ENCODE data around the gene CST2.
"Not testable (repeated sequence)": the region's sequence is repeated elsewhere in the genome, so short reads cannot be mapped to it uniquely, and the experiment has no call there.

CST2 gene, protein sequence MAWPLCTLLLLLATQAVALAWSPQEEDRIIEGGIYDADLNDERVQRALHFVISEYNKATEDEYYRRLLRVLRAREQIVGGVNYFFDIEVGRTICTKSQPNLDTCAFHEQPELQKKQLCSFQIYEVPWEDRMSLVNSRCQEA

DNA sequence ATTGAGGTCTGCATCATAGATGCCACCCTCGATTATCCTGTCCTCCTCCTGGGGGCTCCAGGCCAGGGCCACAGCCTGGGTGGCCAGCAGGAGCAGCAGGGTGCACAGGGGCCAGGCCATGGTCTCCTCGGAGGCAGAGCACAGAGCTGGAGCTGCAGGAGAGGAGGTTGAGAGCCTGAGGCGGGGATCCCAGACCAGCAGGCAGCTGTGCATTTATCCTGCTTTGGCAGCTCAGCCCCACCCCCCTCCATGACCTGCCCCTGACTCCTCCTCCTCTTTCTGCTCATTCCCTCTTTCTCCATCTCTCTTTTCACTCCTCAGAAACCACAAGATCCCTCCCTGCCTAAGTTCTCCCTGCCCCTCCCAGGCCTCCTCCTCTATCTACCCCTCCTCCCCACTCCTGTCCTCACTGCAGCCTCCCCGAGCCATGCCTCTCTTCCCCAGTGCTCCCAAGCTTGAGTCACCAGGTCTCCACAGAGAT is at the start of gene CST2:
TSS of gene CST2 (minus strand) at position 189 of the 481 bp plus-strand sequence. CDS start at position 120, 69 bp downstream.
- in situ Hi-C loops (cut with HindIII; ENCODE audit: low sequenced_read_pairs), result no loop called here

DNA sequence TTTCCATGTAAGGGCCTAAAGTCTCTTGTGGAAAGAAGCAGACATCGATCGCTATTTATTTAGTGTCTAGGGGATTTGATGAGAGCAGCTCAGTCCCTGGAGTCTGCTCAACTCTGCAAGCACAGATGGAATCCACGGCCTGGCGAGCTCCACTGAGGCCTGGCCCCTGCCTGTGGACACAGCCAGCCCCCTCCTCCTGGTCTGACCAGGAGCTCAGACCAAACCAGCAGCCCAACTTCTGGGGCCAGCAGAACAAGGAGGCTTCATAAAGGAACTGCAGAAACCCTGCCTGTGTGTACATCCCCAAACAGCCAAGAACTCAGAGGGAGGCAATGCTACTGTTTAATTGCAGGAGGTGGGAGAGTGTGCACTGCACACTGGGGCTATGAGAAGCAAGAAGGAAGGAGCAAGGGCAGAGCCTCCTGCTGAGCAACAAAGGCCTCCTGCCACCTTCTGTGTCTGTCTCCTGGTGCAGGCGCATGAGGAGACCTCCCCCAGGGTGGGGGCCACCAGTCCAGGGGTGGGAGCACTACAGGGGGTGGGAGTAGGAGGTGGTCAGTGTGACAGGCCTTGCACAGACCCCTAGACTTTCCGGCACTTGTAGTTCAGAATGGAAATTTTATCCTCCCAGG is 49.2 kb upstream of the CST2 start:
- in situ Hi-C loops (cut with HindIII; ENCODE audit: low sequenced_read_pairs), result no loop called here

DNA sequence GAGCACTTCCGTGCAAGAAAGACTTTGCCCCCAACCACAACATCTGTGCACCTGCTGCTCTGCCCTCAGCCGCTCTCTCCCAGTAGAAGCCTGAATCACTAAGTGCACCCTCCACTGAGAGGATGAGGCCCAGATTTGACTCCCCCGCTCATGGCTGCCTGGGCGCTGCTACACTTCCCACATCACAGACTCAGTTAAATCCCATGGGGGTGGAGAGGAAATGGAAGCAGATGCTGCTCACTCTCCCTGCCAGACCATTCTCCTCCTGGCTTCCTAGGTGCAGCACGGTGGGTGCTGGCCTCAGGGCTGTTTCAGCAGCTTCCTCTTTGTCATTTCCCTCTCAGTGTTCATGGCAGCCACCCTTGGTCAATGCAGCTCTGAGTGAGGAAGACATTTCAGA is 48.2 kb upstream of the CST2 start:
- in situ Hi-C loops (cut with HindIII; ENCODE audit: low sequenced_read_pairs), result no loop called here

DNA sequence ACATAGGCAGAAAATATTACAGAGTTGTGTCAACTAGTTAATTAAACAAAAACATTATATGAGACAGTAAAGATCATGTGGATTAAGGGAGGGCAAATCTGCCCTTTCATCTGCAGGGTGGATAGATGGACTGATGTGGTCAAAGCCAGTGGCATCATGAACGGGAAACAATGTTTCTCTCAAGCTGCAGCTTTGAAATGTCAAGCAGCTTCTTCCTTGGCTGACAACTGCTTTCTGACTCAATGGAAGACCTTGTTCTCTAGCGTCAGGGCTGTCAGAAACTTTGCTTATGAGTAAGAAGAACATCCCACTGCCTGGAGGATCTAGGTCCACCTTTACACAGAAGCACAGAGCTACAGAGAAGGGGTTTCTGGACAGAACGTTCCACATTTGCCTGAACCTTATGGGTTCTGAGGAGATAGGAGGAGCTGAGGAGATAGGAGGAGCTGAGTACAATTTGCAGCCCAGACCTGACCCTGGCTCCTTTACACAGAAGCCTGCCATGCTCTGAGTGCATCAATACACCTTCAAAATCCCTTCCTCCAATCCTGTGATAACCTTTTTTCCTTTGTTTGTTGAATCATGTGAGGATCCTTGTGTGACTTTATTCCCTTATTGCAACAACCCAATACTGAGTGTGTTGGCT is 47.0 kb upstream of the CST2 start:
- in situ Hi-C loops (cut with HindIII; ENCODE audit: low sequenced_read_pairs), result no loop called here

DNA sequence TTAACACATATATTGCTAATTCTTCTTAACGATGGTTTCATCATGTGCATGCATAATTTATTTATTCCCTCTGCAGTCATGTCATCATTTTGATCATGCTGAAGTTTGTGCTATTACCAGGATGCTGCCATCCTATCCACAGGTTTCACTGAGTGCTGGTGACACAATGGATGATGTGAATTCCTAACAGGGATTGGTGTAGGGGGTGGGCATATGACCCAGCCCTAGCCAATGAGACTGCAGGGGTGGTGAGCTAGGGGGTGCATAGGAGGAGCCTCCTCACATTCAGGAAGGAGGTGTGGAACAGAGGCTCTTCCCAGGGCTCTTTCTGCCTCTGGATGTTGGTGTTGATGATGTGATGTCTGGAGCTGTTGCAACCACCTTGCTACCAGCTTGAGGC is 45.5 kb upstream of the CST2 start:
- in situ Hi-C loops (cut with HindIII; ENCODE audit: low sequenced_read_pairs), result no loop called here

DNA sequence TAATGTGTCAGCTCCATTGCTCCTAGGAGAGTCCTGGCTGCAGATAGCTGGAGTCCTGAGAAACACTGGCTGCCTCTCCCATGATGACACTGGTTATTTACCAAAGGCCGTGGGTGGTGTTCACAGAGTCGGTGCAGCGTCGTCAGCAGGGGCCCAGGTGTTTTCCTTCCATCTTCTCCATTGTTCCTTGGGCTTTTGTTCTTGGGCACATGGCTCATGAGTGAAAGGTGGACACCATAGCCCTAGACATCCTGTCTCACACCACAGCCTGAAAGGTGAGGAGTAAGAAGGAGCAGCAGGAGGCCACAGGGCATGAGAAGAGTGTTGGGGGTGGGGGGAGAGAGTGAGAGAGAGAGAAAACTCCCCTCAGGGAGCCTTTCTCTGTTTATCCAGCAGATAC is 43.9 kb upstream of the CST2 start:
- in situ Hi-C loops (cut with HindIII; ENCODE audit: low sequenced_read_pairs), result no loop called here

DNA sequence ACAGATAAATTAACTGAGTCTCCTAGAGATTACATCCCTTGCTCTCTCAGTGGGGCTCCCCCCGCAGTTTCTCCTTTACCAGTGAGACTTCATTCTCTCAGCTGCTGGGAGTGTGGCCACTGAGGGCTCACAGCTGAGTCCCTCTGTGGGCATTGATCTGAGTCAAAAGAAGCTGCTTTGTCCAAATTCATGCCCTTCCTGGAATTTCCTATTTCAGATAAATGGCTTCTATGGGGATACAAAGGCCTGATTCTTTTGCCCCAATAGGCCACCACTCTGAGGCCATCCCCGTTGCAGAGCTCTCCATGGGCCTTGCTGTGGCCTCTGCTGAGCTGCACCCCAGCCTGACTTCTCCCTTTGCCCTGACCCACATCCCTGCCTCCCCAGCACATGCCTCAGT is 43.0 kb upstream of the CST2 start:
- in situ Hi-C loops (cut with HindIII; ENCODE audit: low sequenced_read_pairs), result no loop called here

DNA sequence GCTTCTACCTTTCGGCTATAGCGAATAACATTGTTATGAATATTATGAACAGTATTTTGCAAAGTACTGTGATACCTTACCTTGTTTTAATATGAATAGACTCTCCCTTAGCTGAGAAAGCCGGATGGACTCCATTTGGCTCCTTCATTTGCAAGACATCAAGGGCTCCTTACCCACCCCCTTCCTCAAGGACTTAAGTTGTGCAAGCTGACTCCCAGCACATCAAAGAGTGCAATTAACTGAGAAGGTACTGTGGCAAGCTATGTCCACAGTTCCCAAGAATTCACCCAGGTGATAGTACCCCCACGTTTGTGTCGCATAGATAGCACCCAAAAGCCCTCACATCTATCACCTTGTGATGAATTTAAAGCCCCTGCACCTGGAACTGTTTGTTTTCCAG is 41.8 kb upstream of the CST2 start:
- in situ Hi-C loops (cut with HindIII; ENCODE audit: low sequenced_read_pairs), result no loop called here

DNA sequence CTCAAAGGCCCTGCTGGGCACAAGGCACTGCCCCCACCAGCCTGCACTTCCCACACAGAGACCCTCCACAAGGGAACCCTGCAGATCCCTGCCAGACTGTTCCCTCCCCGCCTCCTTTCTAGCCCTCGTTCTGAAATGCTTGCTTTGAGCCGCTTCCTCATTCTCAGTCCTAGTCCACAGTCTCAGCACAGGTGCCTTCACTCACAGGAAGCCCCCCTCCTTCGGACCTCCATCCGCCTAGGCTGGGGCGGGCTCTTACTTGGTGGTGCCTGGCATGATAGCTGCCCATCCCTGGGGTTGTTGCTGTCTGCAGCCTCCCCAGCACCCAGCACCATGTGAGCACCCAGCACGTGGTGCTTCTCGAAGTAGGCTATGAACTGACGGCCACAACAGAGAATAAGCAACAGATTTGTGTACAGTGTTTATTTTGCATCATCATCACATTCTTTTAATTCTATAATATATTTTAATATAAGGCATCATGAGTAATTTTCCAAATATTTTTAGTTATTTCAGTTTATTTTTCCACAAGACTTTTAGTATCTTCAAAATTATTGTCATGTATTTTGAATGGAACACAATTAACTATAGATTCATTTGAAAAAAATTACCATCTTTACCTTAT is 40.7 kb upstream of the CST2 start:
- in situ Hi-C loops (cut with HindIII; ENCODE audit: low sequenced_read_pairs), result no loop called here

DNA sequence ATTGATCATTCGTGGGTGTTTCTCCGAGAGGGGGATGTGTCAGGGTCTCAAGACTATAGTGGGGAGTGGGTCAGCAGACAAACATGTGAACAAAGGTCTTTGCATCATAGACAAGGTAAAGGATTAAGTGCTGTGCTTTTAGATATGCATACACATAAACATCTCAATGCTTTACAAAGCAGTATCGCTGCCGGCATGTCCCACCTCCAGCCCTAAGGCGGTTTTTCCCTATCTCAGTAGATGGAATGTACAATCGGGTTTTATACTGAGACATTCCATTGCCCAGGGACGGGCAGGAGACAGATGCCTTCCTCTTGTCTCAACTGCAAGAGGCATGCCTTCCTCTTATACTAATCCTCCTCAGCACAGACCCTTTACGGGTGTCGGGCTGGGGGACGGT is 34.2 kb upstream of the CST2 start:
- in situ Hi-C loops (cut with HindIII; ENCODE audit: low sequenced_read_pairs), result not testable (repeated sequence)

DNA sequence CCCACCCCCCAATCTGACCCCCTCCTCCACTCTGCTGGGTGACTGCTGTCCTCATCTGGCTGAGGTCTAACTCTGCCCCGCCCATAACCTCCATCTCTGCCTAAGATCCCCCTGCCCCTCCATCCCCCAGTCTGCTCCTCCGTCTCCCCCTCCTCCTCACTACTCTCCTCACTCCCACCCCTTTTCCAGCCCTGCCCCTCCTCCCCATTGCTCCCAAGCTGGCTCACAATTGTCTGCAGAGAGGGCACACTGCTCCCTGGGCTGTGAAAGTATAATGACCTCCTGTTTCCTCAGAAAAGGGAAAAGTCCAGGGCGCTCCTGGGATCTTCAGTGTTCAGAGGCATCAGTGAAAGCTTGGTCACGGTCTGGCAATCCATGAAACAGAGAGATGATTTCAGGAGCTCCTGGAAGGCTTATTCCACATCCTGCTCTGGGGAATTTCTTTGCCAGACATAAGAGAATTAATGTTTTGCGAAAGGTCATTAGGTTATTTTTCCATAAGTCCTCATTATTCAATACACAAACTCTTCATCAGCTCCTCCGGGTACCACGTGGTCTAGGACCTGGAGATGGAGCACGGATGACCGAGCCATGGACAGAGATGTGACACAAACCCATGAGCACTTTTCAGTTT is 31.6 kb upstream of the CST2 start:
- in situ Hi-C loops (cut with HindIII; ENCODE audit: low sequenced_read_pairs), result no loop called here

DNA sequence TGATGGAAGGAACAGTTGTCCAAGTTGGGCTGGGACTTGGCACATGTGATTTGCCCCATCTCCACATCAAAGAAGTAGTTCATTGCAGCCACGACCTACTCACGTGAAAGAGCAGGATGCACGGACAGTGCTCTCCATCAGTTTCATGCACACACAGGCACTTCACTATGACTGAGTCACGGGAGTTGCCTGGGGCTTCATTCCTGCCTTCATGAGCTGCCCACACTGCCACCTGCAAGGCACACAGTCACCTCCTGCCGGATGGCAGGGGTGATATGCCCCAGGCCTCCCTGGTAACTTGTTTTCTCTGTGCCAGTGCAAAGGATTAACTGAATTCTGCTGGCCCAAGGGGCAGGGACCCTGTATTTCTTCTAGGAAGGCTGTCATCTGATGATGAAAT is 30.2 kb upstream of the CST2 start:
- in situ Hi-C loops (cut with HindIII; ENCODE audit: low sequenced_read_pairs), result no loop called here

DNA sequence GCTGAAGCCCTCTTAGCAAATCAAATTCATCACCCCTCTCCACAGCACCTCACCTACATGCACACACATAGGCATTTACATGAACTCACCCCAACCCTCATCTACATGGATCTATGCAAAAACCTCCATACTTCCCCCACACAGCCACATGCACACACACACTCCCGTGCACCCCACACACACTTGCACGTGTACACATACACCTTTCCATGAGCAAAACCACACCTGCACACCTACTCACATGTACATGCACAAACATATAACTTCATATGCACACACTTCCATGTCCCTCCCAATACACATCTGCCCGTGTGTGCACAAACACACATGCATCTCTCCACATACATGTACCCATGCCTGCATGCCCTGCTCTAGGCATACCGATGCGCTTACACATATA is 29.7 kb upstream of the CST2 start:
- in situ Hi-C loops (cut with HindIII; ENCODE audit: low sequenced_read_pairs), result no loop called here

DNA sequence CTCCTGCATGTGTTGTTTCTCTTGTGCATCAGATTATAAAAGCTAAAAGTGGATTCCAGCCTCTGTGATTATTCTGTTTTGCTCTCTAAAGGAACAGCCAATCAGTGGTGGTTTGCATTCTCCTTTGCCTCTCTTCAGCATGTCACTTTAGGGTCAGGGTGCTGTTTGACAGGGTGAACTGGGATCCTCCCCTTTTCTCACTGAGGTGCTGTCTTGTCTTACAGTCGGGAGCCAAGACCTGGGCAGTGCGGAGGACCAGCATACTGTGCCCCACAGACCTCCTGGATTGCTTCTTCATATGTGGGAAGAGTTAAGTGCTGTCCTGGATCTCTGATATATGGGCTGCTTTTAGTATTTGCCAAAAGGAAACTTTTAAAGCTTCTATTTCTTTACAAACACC is 15.2 kb upstream of the CST2 start:
- in situ Hi-C loops (cut with HindIII; ENCODE audit: low sequenced_read_pairs), result no loop called here

DNA sequence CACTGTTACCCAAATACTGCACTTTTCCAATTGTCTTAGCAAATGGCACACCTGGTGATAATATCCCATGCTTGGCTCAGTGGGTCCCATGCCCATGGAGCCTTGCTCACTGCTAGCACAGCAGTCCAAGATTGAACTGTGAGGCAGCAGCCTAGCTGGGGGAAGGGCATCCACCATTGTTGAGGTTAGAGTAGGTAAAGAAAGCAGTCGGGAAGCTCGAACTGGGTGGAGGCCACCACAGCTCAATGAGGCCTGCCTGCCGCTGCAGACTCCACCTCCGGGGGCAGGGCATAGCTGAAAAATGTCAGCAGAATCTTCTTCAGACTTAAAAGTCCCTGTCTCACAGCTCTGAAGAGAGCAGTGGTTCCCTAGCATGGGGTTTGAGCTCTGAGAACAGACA is 9.2 kb upstream of the CST2 start:
- in situ Hi-C loops (cut with HindIII; ENCODE audit: low sequenced_read_pairs), result no loop called here

DNA sequence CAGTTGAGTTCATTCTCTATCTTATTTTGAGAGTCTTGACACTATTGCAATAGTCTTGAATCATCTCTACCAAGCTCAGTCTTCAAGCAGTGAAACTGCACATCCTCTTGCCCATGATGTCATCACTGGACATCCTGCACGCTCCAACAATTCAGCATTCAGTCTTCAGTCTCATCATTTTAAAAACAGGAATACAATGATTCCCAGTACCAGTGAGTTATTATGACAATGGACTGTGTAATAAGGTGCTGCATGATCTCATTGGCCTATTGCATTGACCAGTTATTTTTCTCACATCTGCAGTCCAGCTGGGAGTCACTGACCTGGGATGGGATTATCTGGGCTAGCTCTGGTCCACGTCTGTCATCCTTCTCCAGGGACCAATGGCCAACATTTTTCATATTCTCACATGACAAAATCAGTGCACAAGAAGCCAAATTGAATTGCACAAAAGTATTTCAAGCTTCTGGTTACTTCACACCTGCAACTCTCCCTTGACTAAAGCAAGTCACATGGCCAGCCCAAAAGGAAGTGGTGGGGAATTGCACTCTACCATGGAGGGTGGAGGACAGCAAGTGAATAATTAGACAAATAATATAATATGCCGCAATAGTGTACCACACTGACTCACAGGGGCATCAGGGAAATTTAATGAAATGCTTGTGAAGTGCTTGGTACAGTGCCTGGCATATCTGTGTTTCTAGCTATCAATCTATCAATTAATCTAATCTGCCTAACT is 6.4 kb upstream of the CST2 start:
- in situ Hi-C loops (cut with HindIII; ENCODE audit: low sequenced_read_pairs), result no loop called here

DNA sequence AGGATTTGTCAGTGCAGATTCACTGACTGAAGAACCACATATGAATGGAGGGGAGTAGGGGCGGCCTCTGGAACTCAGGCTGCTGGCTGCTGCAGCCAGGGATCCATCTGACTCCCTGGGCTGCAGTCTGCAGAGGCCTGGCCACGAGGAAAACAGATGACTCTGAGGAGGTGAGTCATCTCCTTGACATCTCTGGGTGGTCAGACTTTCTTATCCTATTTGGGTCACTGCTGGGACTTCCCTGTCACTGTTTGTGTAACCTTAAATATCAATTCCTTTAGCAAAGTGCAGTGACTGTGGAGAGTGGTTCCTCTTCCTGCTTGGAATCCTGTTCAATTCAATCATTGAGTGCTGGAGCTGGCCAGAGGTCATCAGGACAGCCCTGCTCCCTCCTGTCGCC is 5.4 kb upstream of the CST2 start:
- in situ Hi-C loops (cut with HindIII; ENCODE audit: low sequenced_read_pairs), result not testable (repeated sequence)

DNA sequence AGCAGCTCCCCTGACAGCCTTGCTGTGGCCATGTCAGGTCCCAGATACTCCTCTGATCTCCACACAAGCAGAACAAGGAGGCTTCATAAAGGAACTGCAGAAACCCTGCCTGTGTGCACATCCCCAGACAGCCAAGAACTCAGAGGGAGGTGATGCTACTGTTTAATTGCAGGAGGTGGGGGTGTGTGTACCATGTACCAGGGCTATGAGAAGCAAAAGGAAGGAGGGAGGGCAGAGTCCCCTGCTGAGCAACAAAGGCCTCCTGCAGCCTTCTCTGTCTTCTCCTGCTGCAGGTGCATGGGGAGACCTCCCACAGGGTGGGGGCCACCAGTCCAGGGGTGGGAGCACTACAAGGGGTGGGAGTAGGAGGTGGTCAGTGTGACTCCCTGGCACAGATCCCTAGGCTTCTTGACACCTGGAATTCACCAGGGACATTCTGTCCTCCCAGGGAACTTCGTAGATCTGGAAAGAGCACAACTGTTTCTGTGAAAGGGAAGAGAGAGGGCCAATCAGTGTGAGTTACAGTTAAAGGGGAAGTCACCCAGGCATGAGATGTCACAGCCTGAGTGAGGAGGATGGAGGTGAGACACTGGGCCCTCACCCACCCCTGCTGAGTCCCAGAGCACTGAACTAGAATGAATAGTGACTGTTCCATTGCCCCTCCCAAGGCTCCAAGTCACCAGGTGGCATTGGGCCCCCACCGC is 2.8 kb downstream of the CST2 start:
- in situ Hi-C loops (cut with HindIII; ENCODE audit: low sequenced_read_pairs), result no loop called here

DNA sequence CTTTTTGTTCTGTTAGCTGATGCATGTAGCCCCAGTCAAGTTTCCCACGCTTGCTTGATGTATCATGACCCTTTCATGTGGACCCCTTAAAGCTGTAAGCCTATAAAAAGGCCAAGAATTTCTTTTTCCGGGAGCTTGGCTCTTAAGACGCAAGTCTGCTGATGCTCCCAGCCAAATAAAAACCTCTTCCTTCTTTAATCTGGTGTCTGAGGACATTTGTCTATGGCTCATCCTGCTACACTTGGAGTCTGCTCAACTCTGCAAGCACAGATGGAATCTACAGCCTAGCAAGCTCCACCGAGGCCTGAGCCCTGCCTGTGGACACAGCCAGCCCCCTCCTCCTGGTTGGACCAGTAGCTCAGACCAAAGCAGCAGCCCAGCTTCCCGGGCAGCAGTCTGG is 3.4 kb downstream of the CST2 start:
- in situ Hi-C loops (cut with HindIII; ENCODE audit: low sequenced_read_pairs), result no loop called here

DNA sequence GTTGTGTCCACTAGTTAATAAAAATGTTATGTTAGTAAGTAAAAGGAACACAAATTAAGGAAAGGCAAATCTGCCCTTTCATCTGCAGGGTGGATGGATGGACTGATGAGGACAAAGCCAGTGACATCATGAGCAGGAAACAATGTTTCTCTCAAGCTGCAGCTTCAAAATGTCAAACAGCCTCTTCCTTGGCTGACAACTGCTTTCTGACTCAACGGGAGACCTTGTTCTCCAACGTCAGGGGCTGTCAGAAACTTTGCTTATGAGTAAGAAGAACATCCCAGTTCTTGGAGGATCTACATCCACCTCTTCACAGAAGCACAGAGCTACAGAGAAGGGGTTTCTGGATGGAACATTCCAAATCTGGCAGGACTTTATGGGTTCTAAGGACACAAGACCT is 6.0 kb downstream of the CST2 start:
- in situ Hi-C loops (cut with HindIII; ENCODE audit: low sequenced_read_pairs), result no loop called here

Measured in endothelial cell of hepatic sinusoid (primary cell).